ENCODE measurements around the gene WDR82.

Gene WDR82

DNA sequence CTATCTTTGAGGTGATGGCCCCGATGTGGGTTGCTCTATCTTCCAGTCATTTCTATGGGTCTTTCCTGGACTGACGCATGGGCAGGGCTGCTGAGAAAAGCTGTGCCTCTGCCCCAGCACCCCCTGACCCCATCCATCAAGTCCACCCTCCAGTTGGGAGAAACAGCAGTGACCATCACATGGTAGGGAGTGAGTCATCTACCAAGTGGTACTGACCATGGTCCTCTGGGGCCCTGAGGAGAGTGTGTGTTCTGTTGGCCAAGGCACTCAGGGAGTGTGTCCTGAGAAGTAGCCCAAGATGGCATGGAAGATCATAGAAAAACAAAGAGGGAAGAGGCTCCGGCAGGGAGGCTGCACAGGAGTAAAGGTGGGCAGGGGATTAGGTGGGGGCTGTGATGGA is 36.0 kb upstream of the WDR82 start:
- ATAC-seq (no peak), DNase-seq (ENCODE audit: low spot score in 2 of 2) (no peak)
- H3K9me3 Mint-ChIP-seq: no peaks in the 10 kb centered on the region
- H3K4me3 Mint-ChIP-seq: no peak overlapping the region
- H3K27ac Mint-ChIP-seq: peak overlapping the region; percentile 90
- peaks cover 72% of the 10 kb centered on the region for H3K4me1 Mint-ChIP-seq
- H3K36me3 Mint-ChIP-seq: no peaks in the 10 kb centered on the region

DNA sequence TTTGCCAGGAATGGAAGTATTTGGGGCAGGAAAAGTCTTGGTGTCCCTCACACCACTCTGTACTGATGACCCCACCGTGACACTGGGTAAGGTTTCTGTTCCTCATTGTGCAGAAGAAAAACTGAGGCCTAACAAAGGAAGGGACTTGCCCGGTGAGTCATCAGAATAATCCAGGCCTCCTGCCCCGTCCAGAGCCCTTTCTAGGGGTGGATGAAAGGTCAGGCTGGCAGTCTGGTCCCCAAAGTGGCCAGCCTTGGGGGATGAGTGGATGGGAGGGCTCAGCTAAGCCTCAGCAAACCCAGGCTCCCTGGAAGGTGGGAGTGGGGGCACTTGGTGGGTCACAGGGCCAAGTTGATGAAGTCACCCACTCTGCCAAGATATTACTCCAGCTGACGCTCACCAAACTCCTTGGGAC is 35.3 kb upstream of the WDR82 start:
- peak overlapping the region; percentile 90 for H3K27ac Mint-ChIP-seq

DNA sequence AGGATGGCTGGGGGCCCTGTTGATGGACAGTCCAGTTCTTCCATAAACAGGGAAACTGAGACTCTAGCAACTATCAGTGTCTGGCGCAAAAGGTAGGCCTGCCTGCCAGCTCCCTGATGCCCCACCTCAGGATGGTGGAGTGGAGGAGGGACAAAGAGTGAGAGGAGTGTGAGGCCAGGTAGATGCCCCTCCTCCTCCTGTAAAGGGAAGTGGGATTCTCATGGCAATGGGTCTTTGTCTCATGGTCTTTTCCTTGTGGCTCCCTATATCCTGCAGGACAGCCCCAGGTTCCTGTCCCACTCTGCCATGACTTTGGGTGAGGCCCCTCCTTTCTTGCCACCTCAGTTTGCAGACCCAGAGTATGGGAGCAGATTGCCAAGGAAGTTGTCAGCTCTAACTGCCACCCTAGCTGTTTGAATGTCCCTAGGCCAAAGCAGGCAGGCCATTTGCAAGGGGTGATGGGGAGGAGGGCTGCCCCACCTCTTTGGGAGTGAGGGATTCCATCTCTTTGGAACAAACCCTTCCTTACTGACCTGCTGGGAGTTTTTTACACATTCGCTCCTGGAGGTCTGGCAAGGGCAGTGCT is 34.8 kb upstream of the WDR82 start:
- no peak for ATAC-seq
- Mint-ChIP-seq H3K4me3 (peak overlapping the region; percentile 16), H3K9me3 (no peaks in the 10 kb centered on the region), H3K36me3 (no peaks in the 10 kb centered on the region), H3K27ac (peak overlapping the region; percentile 90), H3K4me1 (peaks cover 81% of the 10 kb centered on the region)
- DNase-seq (ENCODE audit: low spot score in 2 of 2): no peak

More for the DNA sequence above, 35.3 kb upstream of the WDR82 start:
- H3K4me1 Mint-ChIP-seq: peaks cover 79% of the 10 kb centered on the region
- peak; percentile 42 for ATAC-seq
- DNase-seq (ENCODE audit: low spot score in 2 of 2): no peak
- peak overlapping the region; percentile 16 for H3K4me3 Mint-ChIP-seq
- no peaks in the 10 kb centered on the region for H3K9me3 Mint-ChIP-seq
- H3K36me3 Mint-ChIP-seq: no peaks in the 10 kb centered on the region

GRCh38 chr3:52311576-52312119 is 33.2 kb upstream of the WDR82 start:
- no peak for DNase-seq (ENCODE audit: low spot score in 2 of 2)
- H3K27ac Mint-ChIP-seq: peak overlapping the region; percentile 77
- peak overlapping the region; percentile 48 for H3K4me3 Mint-ChIP-seq
- no peaks in the 10 kb centered on the region for H3K9me3 Mint-ChIP-seq
- H3K4me1 Mint-ChIP-seq: peaks cover 82% of the 10 kb centered on the region
- no peak for ATAC-seq
- H3K36me3 Mint-ChIP-seq: no peaks in the 10 kb centered on the region

GRCh38 chr3:52310861-52311575 is 32.6 kb upstream of the WDR82 start:
- peak; percentile 95 for ATAC-seq
- Mint-ChIP-seq H3K4me1 (peaks cover 82% of the 10 kb centered on the region), H3K9me3 (no peaks in the 10 kb centered on the region), H3K4me3 (peak overlapping the region; percentile 48), H3K27ac (peak overlapping the region; percentile 77), H3K36me3 (no peaks in the 10 kb centered on the region)
- peak; percentile 43 to 84 for DNase-seq (ENCODE audit: low spot score in 2 of 2)

GRCh38 chr3:52308308-52308707 is 29.9 kb upstream of the WDR82 start:
- H3K4me3 Mint-ChIP-seq: no peak overlapping the region
- no peaks in the 10 kb centered on the region for H3K36me3 Mint-ChIP-seq
- ATAC-seq (no peak), DNase-seq (ENCODE audit: low spot score in 2 of 2) (no peak)
- peaks cover 74% of the 10 kb centered on the region for H3K4me1 Mint-ChIP-seq
- peak overlapping the region; percentile 77 for H3K27ac Mint-ChIP-seq
- H3K9me3 Mint-ChIP-seq: no peaks in the 10 kb centered on the region

GRCh38 chr3:52306978-52307377 is 28.5 kb upstream of the WDR82 start:
- peaks cover 69% of the 10 kb centered on the region for H3K4me1 Mint-ChIP-seq

DNA sequence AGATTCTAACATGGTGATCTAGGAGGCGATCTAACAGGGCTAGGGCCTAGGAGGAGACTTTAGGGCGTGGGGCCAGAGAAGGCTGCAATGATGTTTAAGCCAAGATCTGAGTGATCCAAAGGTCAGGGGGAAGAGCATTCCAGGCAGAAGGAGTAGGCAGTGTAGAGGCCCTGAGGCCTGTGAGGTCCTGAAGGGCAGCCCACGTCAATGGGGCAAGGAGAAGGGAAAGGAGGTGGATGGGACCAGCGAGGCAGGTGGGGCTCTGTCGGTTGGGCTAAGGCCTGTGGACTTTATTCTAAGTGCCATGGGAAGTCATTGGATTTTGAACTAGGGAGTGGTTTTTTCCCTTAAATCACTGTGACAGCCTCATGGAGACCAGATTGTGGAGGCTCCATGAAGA is 27.5 kb upstream of the WDR82 start:
- ATAC-seq: no peak
- peaks cover 64% of the 10 kb centered on the region for H3K4me1 Mint-ChIP-seq
- no peak overlapping the region for H3K4me3 Mint-ChIP-seq
- no peaks in the 10 kb centered on the region for H3K36me3 Mint-ChIP-seq
- H3K9me3 Mint-ChIP-seq: no peaks in the 10 kb centered on the region
- no peak for DNase-seq (ENCODE audit: low spot score in 2 of 2)
- H3K27ac Mint-ChIP-seq: peak overlapping the region; percentile 77

More at GRCh38 chr3:52306978-52307377, 28.5 kb upstream of the WDR82 start:
- no peaks in the 10 kb centered on the region for H3K9me3 Mint-ChIP-seq
- ATAC-seq (no peak), DNase-seq (ENCODE audit: low spot score in 2 of 2) (no peak)
- no peaks in the 10 kb centered on the region for H3K36me3 Mint-ChIP-seq
- H3K4me3 Mint-ChIP-seq: peak overlapping the region; percentile 15
- peak overlapping the region; percentile 77 for H3K27ac Mint-ChIP-seq

DNA sequence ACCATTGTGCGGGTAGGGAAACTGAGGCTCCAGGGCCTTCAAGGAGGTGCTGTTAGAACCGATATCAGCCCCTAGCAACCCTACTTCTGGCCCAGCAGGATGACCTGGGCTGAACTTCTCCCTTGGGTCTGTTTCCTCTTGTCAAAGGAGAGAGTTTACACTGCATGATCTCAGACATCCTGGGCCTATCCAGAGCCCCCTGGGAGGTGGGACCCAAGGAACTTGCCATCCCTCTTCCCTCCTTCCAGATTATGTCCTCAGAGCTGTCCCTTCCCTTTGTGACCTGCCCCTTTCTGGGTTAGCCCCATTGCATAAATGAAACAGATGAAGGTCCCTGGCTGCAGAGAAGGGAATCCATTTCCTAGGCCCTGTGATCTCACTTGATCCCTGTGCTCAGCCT is 25.4 kb upstream of the WDR82 start:
- H3K4me1 Mint-ChIP-seq: peaks cover 54% of the 10 kb centered on the region
- DNase-seq (ENCODE audit: low spot score in 2 of 2) (no peak), ATAC-seq (no peak)
- no peaks in the 10 kb centered on the region for H3K9me3 Mint-ChIP-seq
- no peak overlapping the region for H3K4me3 Mint-ChIP-seq
- H3K27ac Mint-ChIP-seq: peak overlapping the region; percentile 77
- H3K36me3 Mint-ChIP-seq: no peaks in the 10 kb centered on the region

DNA sequence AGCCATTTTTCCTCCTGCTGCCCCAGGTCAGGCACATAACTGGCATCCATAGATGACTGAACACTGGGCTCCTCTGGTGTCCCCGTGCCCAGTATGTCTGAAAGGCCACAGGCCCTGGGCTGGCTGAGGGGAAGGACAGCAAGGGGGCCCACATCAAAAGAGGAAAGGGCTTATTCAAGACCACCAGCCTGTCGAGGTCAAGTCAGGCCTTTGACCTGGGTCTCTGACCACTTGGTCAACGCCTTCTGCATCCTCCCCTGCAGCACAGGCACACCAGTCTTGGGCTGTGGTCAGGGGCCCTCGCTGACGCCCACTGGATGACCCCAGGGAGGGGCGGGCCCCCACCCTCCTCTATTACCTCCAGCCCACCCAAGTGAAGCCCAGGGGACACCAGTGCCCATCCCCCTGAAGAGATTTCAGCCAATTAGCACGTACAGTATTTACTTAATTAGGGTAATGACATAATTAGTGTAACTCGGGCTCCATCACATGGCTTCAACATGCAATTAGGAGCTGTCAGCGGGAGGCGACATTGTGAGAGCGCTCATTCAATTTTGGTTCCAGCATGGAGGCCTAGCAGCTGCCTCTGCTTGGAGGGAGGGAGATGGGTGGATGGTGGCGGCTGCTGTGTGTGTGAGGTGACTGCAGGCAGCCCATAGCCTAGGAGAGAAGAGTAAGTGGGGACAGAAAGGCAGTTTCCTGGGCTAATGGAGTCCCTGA is 24.1 kb upstream of the WDR82 start:
- H3K27ac Mint-ChIP-seq: peak overlapping the region; percentile 77
- peaks cover 46% of the 10 kb centered on the region for H3K4me1 Mint-ChIP-seq
- H3K4me3 Mint-ChIP-seq: no peak overlapping the region
- DNase-seq (ENCODE audit: low spot score in 2 of 2): no peak
- ATAC-seq: no peak
- no peaks in the 10 kb centered on the region for H3K9me3 Mint-ChIP-seq
- H3K36me3 Mint-ChIP-seq: no peaks in the 10 kb centered on the region

DNA sequence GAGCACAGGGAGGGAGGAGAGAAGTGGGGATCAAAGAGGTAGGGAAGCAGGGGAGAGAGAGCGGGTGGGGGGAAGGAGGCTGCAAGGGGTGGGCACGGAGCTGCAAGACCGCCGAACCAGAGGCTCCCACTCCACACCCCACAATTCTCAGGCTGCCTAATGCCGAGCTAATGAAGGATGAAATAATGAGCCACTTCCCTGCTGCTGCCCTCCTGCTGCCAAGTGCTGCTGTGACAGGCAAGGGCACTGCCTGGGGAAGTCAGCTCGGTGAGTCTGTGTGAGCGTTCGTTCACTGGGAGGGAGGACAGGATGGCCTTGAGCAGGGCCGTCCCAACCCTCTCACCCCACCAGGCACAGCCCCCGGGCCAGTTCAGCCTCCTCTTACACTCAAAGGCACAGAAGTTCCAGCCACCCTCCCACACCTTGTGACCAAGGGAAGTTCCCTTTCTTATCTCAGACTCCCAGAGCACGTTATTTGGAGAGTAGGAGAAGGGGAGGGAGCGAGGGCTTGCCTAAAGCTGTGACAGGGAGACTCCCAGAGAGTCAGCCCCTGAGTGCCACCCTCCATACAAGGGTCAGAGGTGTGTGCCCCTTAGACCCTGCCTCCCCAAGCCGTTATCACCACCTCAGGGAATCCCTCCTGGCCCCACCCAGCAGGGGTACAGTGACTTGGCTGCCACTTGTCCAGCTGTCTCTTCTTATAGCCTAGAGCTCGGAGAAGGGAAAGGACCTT is 21.6 kb upstream of the WDR82 start:
- Mint-ChIP-seq H3K27ac (peak overlapping the region; percentile 86), H3K4me3 (no peak overlapping the region), H3K4me1 (peaks cover 31% of the 10 kb centered on the region), H3K9me3 (no peaks in the 10 kb centered on the region), H3K36me3 (no peaks in the 10 kb centered on the region)
- DNase-seq (ENCODE audit: low spot score in 2 of 2) (no peak), ATAC-seq (peak; percentile 38)

GRCh38 chr3:52299247-52299878 is 20.9 kb upstream of the WDR82 start:
- DNase-seq (ENCODE audit: low spot score in 2 of 2) (no peak), ATAC-seq (no peak)
- H3K27ac Mint-ChIP-seq: peak overlapping the region; percentile 86
- H3K4me3 Mint-ChIP-seq: no peak overlapping the region
- no peaks in the 10 kb centered on the region for H3K36me3 Mint-ChIP-seq
- no peaks in the 10 kb centered on the region for H3K9me3 Mint-ChIP-seq
- H3K4me1 Mint-ChIP-seq: peaks cover 27% of the 10 kb centered on the region

- DNase-seq (ENCODE audit: low spot score in 2 of 2): no peak
- no peaks in the 10 kb centered on the region for H3K9me3 Mint-ChIP-seq
These were observed 20.0 kb upstream of the WDR82 start for GRCh38 chr3:52298149-52299098.

More at GRCh38 chr3:52298149-52299098, 20.0 kb upstream of the WDR82 start:
- Mint-ChIP-seq H3K27ac (peak overlapping the region; percentile 63), H3K4me3 (no peak overlapping the region), H3K36me3 (no peaks in the 10 kb centered on the region), H3K4me1 (peaks cover 29% of the 10 kb centered on the region)
- no peak for ATAC-seq
